ENCODE data around the gene SCYGR5.
"Not testable (repeated sequence)": the region's sequence is repeated elsewhere in the genome, so short reads cannot be mapped to it uniquely, and the experiment has no call there.

DNA sequence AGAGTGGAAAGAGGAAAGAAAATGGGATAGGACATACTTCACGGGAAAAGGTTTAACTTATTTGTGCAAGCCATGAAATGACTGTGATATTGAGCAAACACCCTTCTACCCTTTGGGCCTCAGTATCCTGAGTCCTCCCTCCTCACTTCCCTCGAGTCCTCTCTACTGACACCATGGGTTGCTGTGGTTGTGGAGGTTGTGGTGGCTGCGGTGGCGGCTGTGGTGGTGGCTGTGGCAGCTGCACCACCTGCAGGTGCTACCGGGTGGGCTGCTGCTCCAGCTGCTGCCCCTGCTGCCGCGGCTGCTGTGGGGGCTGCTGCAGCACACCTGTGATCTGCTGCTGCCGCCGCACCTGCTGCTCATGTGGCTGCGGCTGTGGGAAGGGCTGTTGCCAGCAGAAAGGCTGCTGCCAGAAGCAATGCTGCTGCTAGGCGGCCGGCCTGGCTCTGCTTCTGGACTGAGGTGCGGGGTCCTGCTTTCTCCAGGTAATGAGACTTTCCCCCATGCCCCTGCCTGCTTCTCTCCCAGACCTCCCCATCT is at the start of gene SCYGR5:
- TF ChIP-seq, protein P1, sequence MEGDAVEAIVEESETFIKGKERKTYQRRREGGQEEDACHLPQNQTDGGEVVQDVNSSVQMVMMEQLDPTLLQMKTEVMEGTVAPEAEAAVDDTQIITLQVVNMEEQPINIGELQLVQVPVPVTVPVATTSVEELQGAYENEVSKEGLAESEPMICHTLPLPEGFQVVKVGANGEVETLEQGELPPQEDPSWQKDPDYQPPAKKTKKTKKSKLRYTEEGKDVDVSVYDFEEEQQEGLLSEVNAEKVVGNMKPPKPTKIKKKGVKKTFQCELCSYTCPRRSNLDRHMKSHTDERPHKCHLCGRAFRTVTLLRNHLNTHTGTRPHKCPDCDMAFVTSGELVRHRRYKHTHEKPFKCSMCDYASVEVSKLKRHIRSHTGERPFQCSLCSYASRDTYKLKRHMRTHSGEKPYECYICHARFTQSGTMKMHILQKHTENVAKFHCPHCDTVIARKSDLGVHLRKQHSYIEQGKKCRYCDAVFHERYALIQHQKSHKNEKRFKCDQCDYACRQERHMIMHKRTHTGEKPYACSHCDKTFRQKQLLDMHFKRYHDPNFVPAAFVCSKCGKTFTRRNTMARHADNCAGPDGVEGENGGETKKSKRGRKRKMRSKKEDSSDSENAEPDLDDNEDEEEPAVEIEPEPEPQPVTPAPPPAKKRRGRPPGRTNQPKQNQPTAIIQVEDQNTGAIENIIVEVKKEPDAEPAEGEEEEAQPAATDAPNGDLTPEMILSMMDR (conservative IDR thresholded peaks at IDR 0.05 in 1 of 2, IDR thresholded peaks at IDR 0.05 in 1 of 2; ENCODE audit: low read depth in 1 of 2, low read length in 2 of 2) = not testable (repeated sequence)
- TF ChIP-seq EZH2 (IDR thresholded peaks at IDR 0.05; ENCODE audit: low read length, missing control alignments) = not testable (repeated sequence)

Data from fibroblast of lung (primary cell).